OCI-LY7 (cell line): ENCODE measurements around the gene EIF3L. TPM values are rescaled to one million over a fixed set of nuclear protein-coding genes. Genes with fewer than 3 reads are reported as not detected.

ENCODE experiments used
- BruUV-seq: library from RNA; stranded (reverse); fragments of 400-500 nt; replicated peaks from 2 replicates; lab custom pipeline; 2021; lab: Mats Ljungman, UMichigan
- CTCF ChIA-PET: fragments of 300-600 bp; sonication (Branson Sonifier 250); formaldehyde crosslinking; loops from one replicate; lab custom pipeline; 2022; ENCODE audit warnings: antibody characterized with exemption; ENCODE audit not compliant: unreplicated experiment; lab: Charles Lee
- POLR2A ChIA-PET: fragments of 300-600 bp; sonication (Branson Sonifier 250); formaldehyde crosslinking; loops from one replicate; lab custom pipeline; 2022; ENCODE audit warnings: antibody characterized with exemption; lab: Charles Lee
- DNase-seq: peaks from one replicate; pipeline ENCODE4 v3.0.0-alpha.2; 2015; ENCODE audit warnings: low spot score
- H2AFZ ChIP-seq: fragments of 200-600 bp; sonication (generic), shearing (Covaris generic); 2 replicates; pipeline ENCODE4 v1.6.1; 2014; ENCODE audit warnings: mild to moderate bottlenecking, antibody characterized with exemption, low read length, moderate library complexity
- H3K27ac ChIP-seq: fragments of 200-600 bp; sonication (generic); 2 replicates; pipeline ENCODE4 v1.5.1; 2014; ENCODE audit warnings: mixed run types, low read depth, mild to moderate bottlenecking, moderate library complexity, low read length, inconsistent platforms; ENCODE audit not compliant: poor library complexity, severe bottlenecking
- H3K36me3 ChIP-seq: fragments of 200-600 bp; sonication (generic); 2 replicates; pipeline ENCODE4 v1.6.1; 2014; ENCODE audit warnings: mild to moderate bottlenecking, antibody characterized with exemption, low read length, moderate library complexity, mixed read lengths; ENCODE audit not compliant: insufficient read depth
- H3K4me1 ChIP-seq: fragments of 200-600 bp; sonication (generic); 2 replicates; pipeline ENCODE4 v1.5.1; 2014; ENCODE audit warnings: mild to moderate bottlenecking, low read length; ENCODE audit not compliant: insufficient read depth, poor library complexity, severe bottlenecking
- H3K4me2 ChIP-seq: fragments of 200-600 bp; sonication (generic); 2 replicates; pipeline ENCODE4 v1.6.1; 2014; ENCODE audit warnings: mild to moderate bottlenecking, low read length
- H3K4me3 ChIP-seq: fragments of 200-600 bp; sonication (generic); 2 replicates; pipeline ENCODE4 v1.5.1; 2014; ENCODE audit warnings: mild to moderate bottlenecking, low read depth, low read length; ENCODE audit not compliant: poor library complexity, severe bottlenecking
- H3K79me2 ChIP-seq: fragments of 200-600 bp; sonication (generic); 2 replicates; pipeline ENCODE4 v1.6.1; 2016; ENCODE audit warnings: low read depth, mild to moderate bottlenecking, low read length, moderate library complexity, mixed read lengths; ENCODE audit not compliant: insufficient read depth
- H3K9me2 ChIP-seq: fragments of 200-600 bp; sonication (generic); 2 replicates; pipeline ENCODE4 v1.6.1; 2016; ENCODE audit warnings: mild to moderate bottlenecking, low read length, mixed read lengths; ENCODE audit not compliant: insufficient read depth
- H3K9me3 ChIP-seq: fragments of 200-600 bp; sonication (generic); 2 replicates; pipeline ENCODE4 v1.6.1; 2014; ENCODE audit warnings: mild to moderate bottlenecking, mixed run types, low read length, mixed read lengths
- H4K20me1 ChIP-seq: fragments of 200-600 bp; sonication (generic); 2 replicates; pipeline ENCODE4 v1.6.1; 2014; ENCODE audit warnings: mild to moderate bottlenecking, antibody characterized with exemption, low read length, moderate library complexity, mixed read lengths; ENCODE audit not compliant: insufficient read depth
- CTCF ChIP-seq: fragments of 200-600 bp; sonication (generic); conservative IDR thresholded peaks from 2 replicates; pipeline ENCODE4 v1.5.1; 2014; ENCODE audit warnings: mild to moderate bottlenecking, antibody characterized with exemption, low read length, moderate library complexity, mixed read lengths
- EZH2phosphoT487 ChIP-seq: fragments of 200-600 bp; sonication (generic); IDR thresholded peaks from 2 replicates; pipeline ENCODE4 v1.6.1; 2018; ENCODE audit warnings: low read depth, borderline replicate concordance, mild to moderate bottlenecking, mixed run types, antibody characterized with exemption, low read length, moderate library complexity, mixed read lengths
- intact Hi-C: fragments of 100-400 bp; cut with micrococcal nuclease; formaldehyde crosslinking; loops from one replicate; pipeline ENCODE4 v1.10.0; 2022; ENCODE audit not compliant: unreplicated experiment
- total RNA-seq, 2 experiments: library from RNA; depleted of rRNA in 1 of 2; stranded (reverse); fragments of >200 nt in 1 of 2; shearing (Covaris generic) in 1 of 2; gene quantifications; 2 replicates each; pipeline ENCODE4 v1.2.3, GENCODE V29; 2014 to 2022

The EIF3L gene
- total RNA-seq, 2 experiments from 2014 or later, result 503 to 596 TPM

GRCh38 chr22:37803639-37804351 is 45.4 kb upstream of the EIF3L start:
- no peak for TF ChIP-seq EZH2phosphoT487
- TF ChIP-seq CTCF, result no peak
- no peaks in the 10 kb centered on the region for H3K36me3 ChIP-seq
- no peaks in the 10 kb centered on the region for H3K79me2 ChIP-seq
- no peak overlapping the region for H3K4me2 ChIP-seq
- BruUV-seq, result no TSS peak
- intact Hi-C loops, result no loop called here
- peaks cover 19% of the 10 kb centered on the region for H3K4me1 ChIP-seq
- H3K9me3 ChIP-seq, result no peaks in the 10 kb centered on the region
- DNase-seq, result no peak
- no peaks in the 10 kb centered on the region for H3K9me2 ChIP-seq
- no peak overlapping the region for H3K4me3 ChIP-seq
- no peak overlapping the region for H2AFZ ChIP-seq
- no peak overlapping the region for H3K27ac ChIP-seq
- ChIA-PET CTCF (no interaction called here), POLR2A (no interaction called here)
- no peaks in the 10 kb centered on the region for H4K20me1 ChIP-seq

GRCh38 chr22:37804352-37804880 is 44.8 kb upstream of the EIF3L start:
- Histone ChIP-seq H3K4me1 (peaks cover 19% of the 10 kb centered on the region), H3K4me3 (no peak overlapping the region), H3K36me3 (no peaks in the 10 kb centered on the region), H4K20me1 (no peaks in the 10 kb centered on the region), H3K9me2 (no peaks in the 10 kb centered on the region), H2AFZ (no peak overlapping the region), H3K9me3 (no peaks in the 10 kb centered on the region), H3K79me2 (no peaks in the 10 kb centered on the region), H3K27ac (no peak overlapping the region), H3K4me2 (no peak overlapping the region)
- DNase-seq, result no peak
- ChIA-PET CTCF (no interaction called here), POLR2A (no interaction called here)
- no TSS peak for BruUV-seq
- intact Hi-C loops, result no loop called here
- TF ChIP-seq CTCF (no peak), EZH2phosphoT487 (no peak)
